Measurements from ENCODE around the gene GPRC5C. TPM values are rescaled to one million over a fixed set of nuclear protein-coding genes. Genes with fewer than 3 reads are reported as not detected.

GPRC5C gene
- total RNA-seq, result 13.9 and 32.4 TPM in 2 replicates

GRCh38 chr17:74431568-74432423 is at the start of gene GPRC5C:
TSS of gene GPRC5C (plus strand) at chr17:74432088. CDS start at chr17:74439777, 7,689 bp downstream.

DNA sequence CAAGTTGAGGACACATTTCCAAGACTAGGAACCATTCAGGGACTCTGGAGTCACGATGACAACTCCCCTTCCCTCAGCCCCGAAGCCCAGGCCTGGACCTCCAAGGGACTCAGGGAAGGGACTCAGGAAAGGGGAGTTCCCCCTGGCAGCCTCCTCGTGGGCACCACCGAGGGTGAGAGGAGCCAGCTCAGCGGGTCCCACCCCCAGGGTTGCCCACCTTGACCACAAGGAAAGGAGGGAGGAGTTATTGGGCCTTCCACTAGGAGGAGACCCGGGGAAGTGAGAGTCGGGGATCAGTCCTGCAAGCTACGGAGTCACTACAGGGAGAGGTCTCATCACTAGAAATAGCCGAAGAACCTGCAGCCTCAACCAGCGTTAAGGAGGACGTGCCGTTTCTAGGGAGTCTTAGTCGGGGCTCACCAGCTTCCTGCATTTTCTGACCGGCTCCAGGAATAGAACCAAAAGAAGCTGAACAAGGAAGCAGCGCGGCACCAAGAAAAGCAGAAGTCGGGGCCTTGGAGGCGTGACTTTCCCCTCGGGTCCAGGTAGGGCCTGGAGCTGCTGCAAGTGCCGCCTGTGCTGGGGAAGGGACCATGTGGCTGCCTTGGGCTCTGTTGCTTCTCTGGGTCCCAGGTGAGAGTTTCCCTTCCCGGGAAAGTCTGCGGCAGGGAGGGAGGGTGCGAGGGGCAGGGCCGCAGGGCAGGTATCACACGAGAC is 34.4 kb downstream of the GPRC5C start, which contains the start of gene CD300A:
TSS of gene CD300A (plus strand) at position 524 of the 717 bp plus-strand sequence. CDS start at position 594, 70 bp downstream.

Other genes starting within 250 kb of the GPRC5C start
- gene RPL38, start 228.4 kb upstream of the GPRC5C start, total RNA-seq, result 447 and 485 TPM in 2 replicates
- 6.0 and 11.9 TPM in 2 replicates for gene TTYH2, start 218.5 kb upstream of the GPRC5C start, total RNA-seq
- gene DNAI2, start 157.9 kb upstream of the GPRC5C start, total RNA-seq, result not detected in 2 replicates
- 0.97 TPM in 1 of 2 replicates, not detected in the other for gene KIF19, start 105.9 kb upstream of the GPRC5C start, total RNA-seq
- gene BTBD17, start 70.2 kb upstream of the GPRC5C start, total RNA-seq, result not detected in 2 replicates
- not detected in 2 replicates for gene GPR142, start 64.6 kb upstream of the GPRC5C start, total RNA-seq
- not detected in 2 replicates for gene CD300A, start 34.5 kb downstream of the GPRC5C start, total RNA-seq
- gene CD300LB, start 99.4 kb downstream of the GPRC5C start, total RNA-seq, result not detected in 2 replicates
- gene CD300C, start 114.0 kb downstream of the GPRC5C start, total RNA-seq, result 0.18 TPM in 1 of 2 replicates, not detected in the other
- gene CD300H, start 135.4 kb downstream of the GPRC5C start, total RNA-seq, result not detected in 2 replicates
- gene CD300LD, start 160.2 kb downstream of the GPRC5C start, total RNA-seq, result not detected in 2 replicates
- gene CD300E, start 191.7 kb downstream of the GPRC5C start, total RNA-seq, result not detected in 2 replicates

Measured in cardiac atrium fibroblast (primary cell).